Endothelial cell of umbilical vein (primary cell): ENCODE data around the gene SH3RF3. TPM values are rescaled to one million over a fixed set of nuclear protein-coding genes. Genes with fewer than 3 reads are reported as not detected.

Source experiments
- BruUV-seq: library from RNA; stranded (reverse); fragments of 400-500 nt; replicated peaks from 2 replicates; lab custom pipeline; 2021; lab: Mats Ljungman, UMichigan
- CTCF ChIA-PET: fragments of 300-600, 350-600 bp; sonication (Branson Sonifier 250); formaldehyde crosslinking; loops from one replicate; lab custom pipeline; 2021; ENCODE audit warnings: antibody characterized with exemption, inconsistent platforms; lab: Charles Lee
- POLR2A ChIA-PET: fragments of 300-600, 350-600 bp; sonication (Branson Sonifier 250); formaldehyde crosslinking; loops from one replicate; lab custom pipeline; 2021; ENCODE audit warnings: antibody characterized with exemption, inconsistent platforms; lab: Charles Lee
- DNase-seq: peaks from one replicate; pipeline ENCODE4 v3.0.0-alpha.2; 2011; ENCODE audit warnings: low read depth, low spot score
- FAIRE-seq: peaks from 2 replicates; lab custom pipeline; 2011; peaks lifted over from hg19 to GRCh38; lab: Jason Lieb, UNC
- H2AFZ ChIP-seq: 2 replicates; pipeline ENCODE4 v1.6.0; 2012; ENCODE audit warnings: low read depth, low read length, control low read depth, inconsistent platforms
- H3K27ac ChIP-seq: 2 replicates; pipeline ENCODE4 v1.5.1; 2011; ENCODE audit warnings: low read depth, mild to moderate bottlenecking, control low read depth, low read length, moderate library complexity; ENCODE audit not compliant: insufficient read depth
- H3K27me3 ChIP-seq, 2 experiments: 2 replicates each; pipeline versions ENCODE4 v1.6.0 to v1.6.1; 2011; ENCODE audit warnings: low read length in 2 of 2, mixed read lengths in 1 of 2; ENCODE audit not compliant: control insufficient read depth in 2 of 2, insufficient read depth in 2 of 2
- H3K36me3 ChIP-seq, 2 experiments: 2 replicates in 1 of 2; 3 replicates in 1 of 2; pipeline ENCODE4 v1.5.1; 2011; ENCODE audit warnings: low read length in 2 of 2, mild to moderate bottlenecking in 1 of 2, moderate library complexity in 1 of 2; ENCODE audit not compliant: control insufficient read depth in 2 of 2, insufficient read depth in 2 of 2; ENCODE audit errors: extremely low read depth in 1 of 2
- H3K4me1 ChIP-seq: 3 replicates; pipeline ENCODE4 v1.5.1; 2011; ENCODE audit warnings: mild to moderate bottlenecking, low read length; ENCODE audit not compliant: control insufficient read depth, insufficient read depth; ENCODE audit errors: extremely low read depth
- H3K4me2 ChIP-seq: 2 replicates; pipeline ENCODE4 v1.6.1; 2011; ENCODE audit warnings: low read length, control low read depth, mixed read lengths; ENCODE audit not compliant: insufficient read depth
- H3K4me3 ChIP-seq, 3 experiments: fragments of 200-600 bp in 1 of 3; sonication (generic), shearing (Covaris generic) in 1 of 3; replicated peaks in 1 of 3; 2 replicates each; pipeline ENCODE4 v1.5.1; 2011 to 2016; ENCODE audit warnings: control low read depth in 3 of 3, low read length in 3 of 3, mild to moderate bottlenecking in 2 of 3, inconsistent platforms in 1 of 3, low read depth in 1 of 3, moderate library complexity in 1 of 3; ENCODE audit not compliant: insufficient read depth in 1 of 3
- H3K79me2 ChIP-seq: 2 replicates; pipeline ENCODE4 v1.6.0; 2012; ENCODE audit warnings: low read length, inconsistent platforms; ENCODE audit not compliant: control insufficient read depth, insufficient read depth
- H3K9ac ChIP-seq: replicated peaks from 2 replicates; pipeline ENCODE3; 2011; ENCODE audit warnings: low read length, control low read depth; ENCODE audit not compliant: insufficient read depth; ENCODE audit errors: extremely low read depth
- H3K9me1 ChIP-seq: replicated peaks from 3 replicates; pipeline ENCODE4 v1.6.0; 2011; ENCODE audit warnings: mild to moderate bottlenecking, low read length; ENCODE audit not compliant: control insufficient read depth, insufficient read depth; ENCODE audit errors: extremely low read depth
- H3K9me3 ChIP-seq: replicated peaks from 2 replicates; pipeline ENCODE4 v1.5.1; 2012; ENCODE audit warnings: low read length, inconsistent platforms; ENCODE audit not compliant: control insufficient read depth, insufficient read depth
- H4K20me1 ChIP-seq: replicated peaks from 2 replicates; pipeline ENCODE3; 2011; ENCODE audit warnings: mild to moderate bottlenecking, low read length; ENCODE audit not compliant: control insufficient read depth, insufficient read depth; ENCODE audit errors: extremely low read depth
- CTCF ChIP-seq, 2 donors: IDR thresholded peaks; 1 replicate in 1 of 2; 2 replicates in 1 of 2; pipeline ENCODE4 v1.5.1; 2011; ENCODE audit warnings: low read length in 2 of 2, mild to moderate bottlenecking in 2 of 2, moderate library complexity in 2 of 2, control low read depth in 1 of 2, inconsistent platforms in 1 of 2, low read depth in 1 of 2; ENCODE audit not compliant: insufficient read depth in 1 of 2; ENCODE audit errors: extremely low read depth in 1 of 2
- EZH2 ChIP-seq: IDR thresholded peaks from 2 replicates; pipeline ENCODE4 v1.6.1; 2012; ENCODE audit warnings: borderline replicate concordance, low read depth, mild to moderate bottlenecking, moderate library complexity, low read length, inconsistent platforms; ENCODE audit not compliant: severe bottlenecking
- FOS ChIP-seq: IDR thresholded peaks from 2 replicates; pipeline ENCODE4 v1.6.1; 2011; ENCODE audit warnings: mild to moderate bottlenecking, low read length, moderate library complexity, borderline replicate concordance; ENCODE audit not compliant: insufficient read depth
- GATA2 ChIP-seq: IDR thresholded peaks from 2 replicates; pipeline ENCODE4 v1.7.0; 2011; ENCODE audit warnings: low read depth, mild to moderate bottlenecking, moderate library complexity, mixed read lengths, low read length; ENCODE audit not compliant: insufficient read length, insufficient read depth
- JUN ChIP-seq: IDR thresholded peaks from 2 replicates; pipeline ENCODE4 v1.6.1; 2011; ENCODE audit warnings: borderline replicate concordance, low read depth; ENCODE audit not compliant: insufficient read length, insufficient read depth
- MAX ChIP-seq: IDR thresholded peaks from 2 replicates; pipeline ENCODE4 v1.6.1; 2011; ENCODE audit not compliant: insufficient read depth, insufficient read length
- MYC ChIP-seq: IDR thresholded peaks from one replicate; pipeline ENCODE4 v1.6.1; 2011; ENCODE audit warnings: mild to moderate bottlenecking, low read depth, low read length
- POLR2A ChIP-seq: IDR thresholded peaks from 2 replicates; pipeline ENCODE4 v1.6.1; 2012; ENCODE audit warnings: low read depth, mild to moderate bottlenecking, control low read depth, low read length
- POLR2AphosphoS5 ChIP-seq: IDR thresholded peaks from 2 replicates; pipeline ENCODE4 v1.6.1; 2012; ENCODE audit warnings: low read depth, mild to moderate bottlenecking, control low read depth, low read length, moderate library complexity; ENCODE audit not compliant: insufficient read depth
- dilution Hi-C: fragments of 300-500 bp; cut with MboI; formaldehyde crosslinking; loops from one replicate; pipeline ENCODE4 v1.15.0; 2019; ENCODE audit warnings: low sequenced_read_pairs; ENCODE audit not compliant: extremely low pct_ligation_motif_present
- intact Hi-C: fragments of 100-400 bp; cut with micrococcal nuclease; formaldehyde crosslinking; loops from one replicate; pipeline ENCODE4 v1.10.0; 2022
- polyA plus RNA-seq, 4 experiments: library from polyadenylated mRNA; depleted of rRNA in 3 of 4; stranded (reverse) in 3 of 4; unstranded in 1 of 4; fragments of >200 nt; gene quantifications; 2 replicates each; pipeline versions ENCODE4 v1.2.1 to v1.2.3, GENCODE V29; 2011 to 2012; ENCODE audit warnings: missing spikeins in 1 of 4
- total RNA-seq: library from RNA; stranded (reverse); gene quantifications from 2 replicates; pipeline ENCODE4 v1.2.3, GENCODE V29; 2021

Gene SH3RF3
- total and polyA plus RNA-seq, 2 donors (not counting 3 experiments of a cell fraction or from before 2014, with no cell fraction given), result 3.8 to 14.7 TPM

- Histone ChIP-seq H3K4me2 (no peak overlapping the region), H3K4me3 (no peak overlapping the region), H3K36me3 (no peaks in the 10 kb centered on the region), H3K9me3 (no peaks in the 10 kb centered on the region), H3K9ac (no peak overlapping the region), H4K20me1 (no peaks in the 10 kb centered on the region), H2AFZ (no peak overlapping the region), H3K27ac (no peak overlapping the region), H3K79me2 (peaks cover 18% of the 10 kb centered on the region), H3K4me1 (no peaks in the 10 kb centered on the region), H3K9me1 (no peaks in the 10 kb centered on the region), H3K27me3 (no peaks in the 10 kb centered on the region)
- FAIRE-seq (no peak), DNase-seq (no peak)
- ChIA-PET POLR2A (no interaction called here), CTCF (no interaction called here)
- dilution Hi-C loops (no loop called here), intact Hi-C loops (no loop called here)
- TF ChIP-seq CTCF (IDR thresholded peaks at IDR 0.05; ENCODE audit: extremely low read depth in 1 of 2, insufficient read depth in 1 of 2, low read depth in 1 of 2, low read length in 2 of 2), result no peak
- TF ChIP-seq FOS, result no peak
- no peak for TF ChIP-seq EZH2
- TF ChIP-seq MYC, result no peak
- no peak for TF ChIP-seq POLR2A
- TF ChIP-seq GATA2, result no peak
- TF ChIP-seq POLR2AphosphoS5, result no peak
- no peak for TF ChIP-seq JUN
- TF ChIP-seq MAX, result no peak
- no TSS peak for BruUV-seq
Measured at GRCh38 chr2:109157563-109158105, 28.6 kb downstream of the SH3RF3 start.
